Activated CD8-positive, alpha-beta T cell treated with anti-CD3 and anti-CD28 coated beads for 36 hours (primary cell): ENCODE measurements around the gene ITPKA. TPM values are rescaled to one million over a fixed set of nuclear protein-coding genes. Genes with fewer than 3 reads are reported as not detected.

Experiments used
- ATAC-seq: fragments of 200-7000 bp; cut with Tn5 transposase; one replicate; pipeline ENCODE4 v1.10.0; 2021; ENCODE audit warnings: mild to moderate bottlenecking, moderate library complexity
- CTCF ChIA-PET: fragments of 350-600 bp; sonication (Branson Sonifier 250); formaldehyde crosslinking; loops from one replicate; lab custom pipeline; 2021; ENCODE audit warnings: antibody characterized with exemption; lab: Charles Lee
- POLR2A ChIA-PET: fragments of 350-600 bp; sonication (Branson Sonifier 250); formaldehyde crosslinking; loops from one replicate; lab custom pipeline; 2021; ENCODE audit warnings: antibody characterized with exemption; lab: Charles Lee
- DNase-seq: peaks from one replicate; pipeline ENCODE4 v3.0.0-alpha.2; 2020
- H3K27ac Mint-ChIP-seq: one replicate; pipeline ENCODE4 v1.8.0; 2021; ENCODE audit warnings: mild to moderate bottlenecking, mixed read lengths
- H3K27me3 Mint-ChIP-seq: one replicate; pipeline ENCODE4 v1.8.0; 2021; ENCODE audit warnings: mixed read lengths
- H3K36me3 Mint-ChIP-seq: one replicate; pipeline ENCODE4 v1.8.0; 2021; ENCODE audit warnings: low read depth, mixed read lengths
- H3K4me1 Mint-ChIP-seq: one replicate; pipeline ENCODE4 v1.8.0; 2021; ENCODE audit warnings: low read depth, mixed read lengths
- H3K4me3 Mint-ChIP-seq: one replicate; pipeline ENCODE4 v1.8.0; 2021; ENCODE audit warnings: mild to moderate bottlenecking, moderate library complexity, mixed read lengths
- H3K9me3 Mint-ChIP-seq: one replicate; pipeline ENCODE4 v1.8.0; 2021; ENCODE audit warnings: mixed read lengths
- CTCF ChIP-seq: fragments of 200-600 bp; IDR thresholded peaks from one replicate; pipeline ENCODE4 v1.8.0; 2022; ENCODE audit warnings: antibody characterized with exemption, mild to moderate bottlenecking
- intact Hi-C: fragments of 100-400 bp; cut with micrococcal nuclease; formaldehyde crosslinking; loops from one replicate; pipeline ENCODE4 v1.10.0; 2022
- total RNA-seq, 2 experiments: library from RNA; stranded (reverse); gene quantifications; one replicate each; pipeline ENCODE4 v1.2.3, GENCODE V29; 2021

The ITPKA gene
- total RNA-seq, result 1 to 10 TPM; 4.7 to 6.1 TPM

GRCh38 chr15:41493205-41493901 lies at the start of gene ITPKA:
ITPKA (plus strand) TSS chr15:41493874; CDS start chr15:41493928, 54 bp downstream.
- Mint-ChIP-seq H3K36me3 (no peaks in the 10 kb centered on the region), H3K4me3 (peak within 1 kb of the TSS; percentile 68), H3K9me3 (no peaks in the 10 kb centered on the region), H3K27ac (peak within 1 kb of the TSS; percentile 81), H3K27me3 (peaks cover 41% of the 10 kb centered on the region), H3K4me1 (peaks cover 36% of the 10 kb centered on the region)
- DNase-seq (peak; percentile 95), ATAC-seq (peak; percentile 79)
- ChIA-PET CTCF (interaction anchor here (1.6 to 1.8 kb wide), 2 partner anchors 27 to 281 kb away, joined by 4 to 11 read pairs; partner anchors contain the start of gene MAPKBP1), POLR2A (interaction anchor here (0.6 to 1.7 kb wide), 7 partner anchors 9 to 281 kb away, joined by 3 to 9 read pairs (median 4); partner anchors contain the start of genes LTK and MAPKBP1)
- TF ChIP-seq CTCF, result no peak
- intact Hi-C loops, result no loop called here

GRCh38 chr15:41445399-41445798 lies 48.3 kb upstream of the ITPKA start:
- intact Hi-C loops, result no loop called here
- Mint-ChIP-seq H3K9me3 (no peaks in the 10 kb centered on the region), H3K4me3 (no peak overlapping the region), H3K27me3 (no peaks in the 10 kb centered on the region), H3K27ac (no peak overlapping the region), H3K4me1 (peaks cover 8% of the 10 kb centered on the region), H3K36me3 (peaks cover 13% of the 10 kb centered on the region)
- ATAC-seq (no peak), DNase-seq (no peak)
- ChIA-PET POLR2A (interaction anchor here (0.6 to 2.0 kb wide), 4 partner anchors 28 to 911 kb away, joined by 3 to 5 read pairs (median 4); partner anchors contain the start of gene RTF1), CTCF (interaction anchor here (1.1 to 2.8 kb wide), 2 partner anchors 20 to 22 kb away, joined by 3 to 16 read pairs; no protein-coding TSS in a partner anchor)
- TF ChIP-seq CTCF, result no peak

- Mint-ChIP-seq H3K4me1 (peaks cover 4% of the 10 kb centered on the region), H3K4me3 (no peak overlapping the region), H3K27me3 (no peaks in the 10 kb centered on the region), H3K36me3 (peaks cover 26% of the 10 kb centered on the region), H3K9me3 (no peaks in the 10 kb centered on the region), H3K27ac (peak overlapping the region; percentile 9)
- no peak for TF ChIP-seq CTCF
- intact Hi-C loops, result no loop called here
- no peak for DNase-seq
- ATAC-seq, result no peak
- POLR2A ChIA-PET, result interaction anchor here (0.8 kb wide), 1 partner anchor 20 kb away, joined by 3 read pairs; no protein-coding TSS in a partner anchor
- CTCF ChIA-PET, result interaction anchor here (1.5 kb wide), 1 partner anchor 14 kb away, joined by 3 read pairs; no protein-coding TSS in a partner anchor
These were observed 31.4 kb upstream of the ITPKA start for GRCh38 chr15:41462084-41462795.

GRCh38 chr15:41464889-41465580 lies 28.6 kb upstream of the ITPKA start:
- H3K4me1 Mint-ChIP-seq, result peaks cover 4% of the 10 kb centered on the region
- no peak overlapping the region for H3K4me3 Mint-ChIP-seq
- TF ChIP-seq CTCF, result no peak
- H3K36me3 Mint-ChIP-seq, result peaks cover 20% of the 10 kb centered on the region
- no peaks in the 10 kb centered on the region for H3K27me3 Mint-ChIP-seq
- intact Hi-C loops, result loop anchor here (5.0 kb wide), 1 partner anchor 42 kb away; no protein-coding TSS in a partner anchor
- ChIA-PET POLR2A (interaction anchor here (1.0 to 1.5 kb wide), 4 partner anchors 18 to 79 kb away, joined by 4 to 7 read pairs (median 6); partner anchors contain the start of gene RPAP1), CTCF (interaction anchor here (0.7 to 4.2 kb wide), 43 partner anchors 8 to 1439 kb away, joined by 3 to 49 read pairs (median 6); partner anchors contain the start of genes LTK, MAPKBP1 and RPAP1)
- DNase-seq (no peak), ATAC-seq (no peak)
- no peaks in the 10 kb centered on the region for H3K9me3 Mint-ChIP-seq
- no peak overlapping the region for H3K27ac Mint-ChIP-seq
